ENCODE results near the gene ATF5. TPM values are rescaled to one million over a fixed set of nuclear protein-coding genes. Genes with fewer than 3 reads are reported as not detected.

ATF5 gene
- total RNA-seq, 4 donors from 2014 or later, result 5.0 to 10.0 (median 6.8) TPM

GRCh38 chr19:49888510-49888824, 40.5 kb upstream of the ATF5 start:
- DNase-seq (ENCODE audit: low spot score in 2 of 2), result no peak
- WGBS, 2 donors, result 83 to 86% methylated on average over 3 to 17 of the region's 18 CpGs
- TF ChIP-seq POLR2A (IDR thresholded peaks at IDR 0.05) (no peak), CTCF (IDR thresholded peaks at IDR 0.05) (no peak)
- intact Hi-C loops (cut with DNase I; ENCODE audit: low total_unique reads), result no loop called here
- no peak overlapping the region for H3K4me3 ChIP-seq (ENCODE audit: low read depth, poor library complexity, severe bottlenecking)

- no peak for DNase-seq (ENCODE audit: low spot score in 2 of 2)
- no peak for TF ChIP-seq CTCF (IDR thresholded peaks at IDR 0.05)
- 91 to 95% methylated on average over 23 of the region's 23 CpGs for WGBS, 2 donors
- intact Hi-C loops (cut with DNase I; ENCODE audit: low total_unique reads), result no loop called here
- no peak overlapping the region for H3K4me3 ChIP-seq (ENCODE audit: low read depth, poor library complexity, severe bottlenecking)
Observed at GRCh38 chr19:49889038-49889686, 39.8 kb upstream of the ATF5 start.

GRCh38 chr19:49889687-49890348, 39.2 kb upstream of the ATF5 start:
- WGBS, 2 donors, result 31 to 35% methylated on average over 38 to 51 of the region's 71 CpGs
- TF ChIP-seq POLR2A (IDR thresholded peaks at IDR 0.05) (no peak), CTCF (IDR thresholded peaks at IDR 0.05) (no peak)
- peak in 1 of 2 donors; percentile 94 for DNase-seq (ENCODE audit: low spot score in 2 of 2)
- no peak overlapping the region for H3K4me3 ChIP-seq (ENCODE audit: low read depth, poor library complexity, severe bottlenecking)
- intact Hi-C loops (cut with DNase I; ENCODE audit: low total_unique reads), result no loop called here

GRCh38 chr19:49890349-49891311, 38.4 kb upstream of the ATF5 start:
- TF ChIP-seq POLR2A (IDR thresholded peaks at IDR 0.05), result no peak
- TF ChIP-seq CTCF (IDR thresholded peaks at IDR 0.05), result no peak
- WGBS, 2 donors, result 9 to 19% methylated on average over 42 to 52 of the region's 69 CpGs
- H3K4me3 ChIP-seq (ENCODE audit: low read depth, poor library complexity, severe bottlenecking), result no peak overlapping the region
- intact Hi-C loops (cut with DNase I; ENCODE audit: low total_unique reads), result no loop called here
- no peak for DNase-seq (ENCODE audit: low spot score in 2 of 2)

- TF ChIP-seq POLR2A (IDR thresholded peaks at IDR 0.05), result no peak
- TF ChIP-seq CTCF (IDR thresholded peaks at IDR 0.05), result no peak
- no peak for DNase-seq (ENCODE audit: low spot score in 2 of 2)
- intact Hi-C loops (cut with DNase I; ENCODE audit: low total_unique reads), result no loop called here
- 82 to 84% methylated on average over 16 to 17 of the region's 17 CpGs for whole genome bisulfite sequencing, 2 donors
- no peak overlapping the region for H3K4me3 ChIP-seq (ENCODE audit: low read depth, poor library complexity, severe bottlenecking)
Observed at GRCh38 chr19:49891393-49891792, 37.6 kb upstream of the ATF5 start.
